ENCODE data around the gene NASP. TPM values are rescaled to one million over a fixed set of nuclear protein-coding genes. Genes with fewer than 3 reads are reported as not detected.

The NASP gene
- total RNA-seq, 1 experiment from 2014 or later, result 535 TPM

GRCh38 chr1:45550401-45551351 is 33.2 kb upstream of the NASP start, which contains the start of gene AKR1A1 (continued):
- TF ChIP-seq, protein P1, sequence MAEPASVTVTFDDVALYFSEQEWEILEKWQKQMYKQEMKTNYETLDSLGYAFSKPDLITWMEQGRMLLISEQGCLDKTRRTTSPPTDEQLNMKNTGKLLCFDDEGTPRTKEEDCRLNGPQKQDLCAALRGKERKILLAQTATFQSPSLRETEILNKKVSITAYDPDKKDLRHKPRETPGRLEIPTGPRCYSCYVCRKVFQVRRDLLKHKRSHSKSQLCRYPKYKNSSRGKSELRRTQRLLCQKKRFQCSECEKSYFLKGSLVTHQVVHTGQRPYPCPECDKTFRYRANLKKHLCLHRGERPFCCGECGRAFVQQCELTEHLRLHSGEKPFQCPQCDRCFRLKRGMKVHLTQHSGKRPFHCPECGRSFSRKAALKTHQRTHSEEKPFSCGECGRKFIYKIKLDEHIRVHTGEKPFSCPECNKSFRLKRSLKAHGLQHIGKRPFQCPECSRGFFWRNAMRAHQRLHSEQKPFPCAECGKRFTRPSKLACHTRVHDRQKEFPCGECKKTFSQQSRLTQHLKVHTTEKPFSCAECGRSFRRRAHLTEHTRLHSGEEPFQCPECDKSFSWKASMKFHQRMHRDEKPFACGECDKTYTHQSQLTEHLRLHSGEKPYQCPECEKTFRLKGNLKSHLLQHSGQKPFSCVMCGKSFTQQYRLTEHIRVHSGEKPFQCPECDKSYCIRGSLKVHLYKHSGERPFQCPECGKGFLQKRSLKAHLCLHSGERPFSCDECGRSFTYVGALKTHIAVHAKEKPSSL (CRISPR knock-in tag; conservative IDR thresholded peaks at IDR 0.05), result no peak
- TF ChIP-seq NR2C2 (CRISPR knock-in tag; IDR thresholded peaks at IDR 0.05), result no peak
- TF ChIP-seq NR3C1 (CRISPR knock-in tag; conservative IDR thresholded peaks at IDR 0.05; ENCODE audit: low read depth), result 0 out of 2 replicates have a peak, but pooled peaks have one; percentile 59
- TF ChIP-seq ZNF138 (CRISPR knock-in tag; conservative IDR thresholded peaks at IDR 0.05), result no peak; the same call in 1 of the 2 replicates
- no peak; the same call in none of the 2 replicates for TF ChIP-seq TP53 (CRISPR knock-in tag; IDR thresholded peaks at IDR 0.05)
- no peak for TF ChIP-seq ZNF416 (CRISPR knock-in tag; IDR thresholded peaks at IDR 0.05)
- no peak for TF ChIP-seq HMGA2 (CRISPR knock-in tag; IDR thresholded peaks at IDR 0.05)
- no peak for TF ChIP-seq ZNF396 (CRISPR knock-in tag; IDR thresholded peaks at IDR 0.05; ENCODE audit: borderline replicate concordance)
- TF ChIP-seq, protein P2, sequence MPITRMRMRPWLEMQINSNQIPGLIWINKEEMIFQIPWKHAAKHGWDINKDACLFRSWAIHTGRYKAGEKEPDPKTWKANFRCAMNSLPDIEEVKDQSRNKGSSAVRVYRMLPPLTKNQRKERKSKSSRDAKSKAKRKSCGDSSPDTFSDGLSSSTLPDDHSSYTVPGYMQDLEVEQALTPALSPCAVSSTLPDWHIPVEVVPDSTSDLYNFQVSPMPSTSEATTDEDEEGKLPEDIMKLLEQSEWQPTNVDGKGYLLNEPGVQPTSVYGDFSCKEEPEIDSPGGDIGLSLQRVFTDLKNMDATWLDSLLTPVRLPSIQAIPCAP (CRISPR knock-in tag; IDR thresholded peaks at IDR 0.05), result peak; percentile 81; the same call in 1 of the 2 replicates
- TF ChIP-seq SMAD3 (CRISPR knock-in tag; IDR thresholded peaks at IDR 0.05; ENCODE audit: borderline replicate concordance), result peak; percentile 92
- TF ChIP-seq ZNF263 (CRISPR knock-in tag; IDR thresholded peaks at IDR 0.05; ENCODE audit: low read depth), result 0 out of 2 replicates have a peak, but pooled peaks have one; percentile 29
- TF ChIP-seq TCF7 (CRISPR knock-in tag; IDR thresholded peaks at IDR 0.05; ENCODE audit: low read depth), result no peak
- TF ChIP-seq, protein P3, sequence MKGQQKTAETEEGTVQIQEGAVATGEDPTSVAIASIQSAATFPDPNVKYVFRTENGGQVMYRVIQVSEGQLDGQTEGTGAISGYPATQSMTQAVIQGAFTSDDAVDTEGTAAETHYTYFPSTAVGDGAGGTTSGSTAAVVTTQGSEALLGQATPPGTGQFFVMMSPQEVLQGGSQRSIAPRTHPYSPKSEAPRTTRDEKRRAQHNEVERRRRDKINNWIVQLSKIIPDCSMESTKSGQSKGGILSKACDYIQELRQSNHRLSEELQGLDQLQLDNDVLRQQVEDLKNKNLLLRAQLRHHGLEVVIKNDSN (CRISPR knock-in tag; IDR thresholded peaks at IDR 0.05), result peak; percentile 96
- TF ChIP-seq, protein P4, sequence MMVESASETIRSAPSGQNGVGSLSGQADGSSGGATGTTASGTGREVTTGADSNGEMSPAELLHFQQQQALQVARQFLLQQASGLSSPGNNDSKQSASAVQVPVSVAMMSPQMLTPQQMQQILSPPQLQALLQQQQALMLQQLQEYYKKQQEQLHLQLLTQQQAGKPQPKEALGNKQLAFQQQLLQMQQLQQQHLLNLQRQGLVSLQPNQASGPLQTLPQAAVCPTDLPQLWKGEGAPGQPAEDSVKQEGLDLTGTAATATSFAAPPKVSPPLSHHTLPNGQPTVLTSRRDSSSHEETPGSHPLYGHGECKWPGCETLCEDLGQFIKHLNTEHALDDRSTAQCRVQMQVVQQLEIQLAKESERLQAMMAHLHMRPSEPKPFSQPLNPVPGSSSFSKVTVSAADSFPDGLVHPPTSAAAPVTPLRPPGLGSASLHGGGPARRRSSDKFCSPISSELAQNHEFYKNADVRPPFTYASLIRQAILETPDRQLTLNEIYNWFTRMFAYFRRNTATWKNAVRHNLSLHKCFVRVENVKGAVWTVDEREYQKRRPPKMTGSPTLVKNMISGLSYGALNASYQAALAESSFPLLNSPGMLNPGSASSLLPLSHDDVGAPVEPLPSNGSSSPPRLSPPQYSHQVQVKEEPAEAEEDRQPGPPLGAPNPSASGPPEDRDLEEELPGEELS (CRISPR knock-in tag; IDR thresholded peaks at IDR 0.05), result peak; percentile 96
- TF ChIP-seq ZNF232 (CRISPR knock-in tag; IDR thresholded peaks at IDR 0.05), result peak; percentile 97
- no peak for TF ChIP-seq NFATC4 (CRISPR knock-in tag; IDR thresholded peaks at IDR 0.05)
- TF ChIP-seq PREB (CRISPR knock-in tag; IDR thresholded peaks at IDR 0.05; ENCODE audit: borderline replicate concordance), result 0 out of 2 replicates have a peak, but pooled peaks have one; percentile 33
- TF ChIP-seq, protein P5, sequence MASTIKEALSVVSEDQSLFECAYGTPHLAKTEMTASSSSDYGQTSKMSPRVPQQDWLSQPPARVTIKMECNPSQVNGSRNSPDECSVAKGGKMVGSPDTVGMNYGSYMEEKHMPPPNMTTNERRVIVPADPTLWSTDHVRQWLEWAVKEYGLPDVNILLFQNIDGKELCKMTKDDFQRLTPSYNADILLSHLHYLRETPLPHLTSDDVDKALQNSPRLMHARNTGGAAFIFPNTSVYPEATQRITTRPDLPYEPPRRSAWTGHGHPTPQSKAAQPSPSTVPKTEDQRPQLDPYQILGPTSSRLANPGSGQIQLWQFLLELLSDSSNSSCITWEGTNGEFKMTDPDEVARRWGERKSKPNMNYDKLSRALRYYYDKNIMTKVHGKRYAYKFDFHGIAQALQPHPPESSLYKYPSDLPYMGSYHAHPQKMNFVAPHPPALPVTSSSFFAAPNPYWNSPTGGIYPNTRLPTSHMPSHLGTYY (CRISPR knock-in tag; IDR thresholded peaks at IDR 0.05), result no peak
- TF ChIP-seq CREB1 (CRISPR knock-in tag; IDR thresholded peaks at IDR 0.05), result peak; percentile 85; the same call in 1 of the 2 replicates
- peak; percentile 96 for TF ChIP-seq SP1 (CRISPR knock-in tag; conservative IDR thresholded peaks at IDR 0.05)
- TF ChIP-seq KAT7 (CRISPR knock-in tag; IDR thresholded peaks at IDR 0.05; ENCODE audit: borderline replicate concordance), result peak; percentile 83; the same call in 1 of the 2 replicates
- TF ChIP-seq PRDM15 (CRISPR knock-in tag; IDR thresholded peaks at IDR 0.05), result peak; percentile 58

Measured in WTC11 (cell line).